GM18858 (cell line): ENCODE results near the gene DYRK1A.
"Not testable (repeated sequence)": the region's sequence is repeated elsewhere in the genome, so short reads cannot be mapped to it uniquely, and the experiment has no call there.

Experiments used
- ATAC-seq: cut with Tn5 transposase; IDR thresholded peaks from one replicate; pipeline ENCODE4 v1.9.1; 2021; ENCODE audit not compliant: unreplicated experiment

Gene DYRK1A

GRCh38 chr21:37546949-37547614, 180.5 kb downstream of the DYRK1A start:
- no peak for ATAC-seq

GRCh38 chr21:37547615-37548200, 181.1 kb downstream of the DYRK1A start:
- no peak for ATAC-seq

GRCh38 chr21:37548521-37548981, 182.0 kb downstream of the DYRK1A start:
- ATAC-seq: no peak

GRCh38 chr21:37549730-37550129, 183.2 kb downstream of the DYRK1A start:
- not testable (repeated sequence) for ATAC-seq

GRCh38 chr21:37550157-37550556, 183.6 kb downstream of the DYRK1A start:
- ATAC-seq: no peak

- ATAC-seq: no peak
Observed at GRCh38 chr21:37550618-37551330, 184.2 kb downstream of the DYRK1A start.

GRCh38 chr21:37551331-37551992, 184.9 kb downstream of the DYRK1A start:
- no peak for ATAC-seq

- no peak for ATAC-seq
Observed at GRCh38 chr21:37551993-37552355, 185.4 kb downstream of the DYRK1A start.

- no peak for ATAC-seq
Observed at GRCh38 chr21:37552496-37553029, 186.0 kb downstream of the DYRK1A start.

- no peak for ATAC-seq
Observed at GRCh38 chr21:37553078-37553481, 186.5 kb downstream of the DYRK1A start.

GRCh38 chr21:37554661-37555379, 188.2 kb downstream of the DYRK1A start:
- ATAC-seq: no peak

GRCh38 chr21:37555672-37556261, 189.2 kb downstream of the DYRK1A start:
- ATAC-seq: no peak

- ATAC-seq: peak; percentile 97
Observed at GRCh38 chr21:37557261-37557950, 190.8 kb downstream of the DYRK1A start.

GRCh38 chr21:37558676-37559211, 192.2 kb downstream of the DYRK1A start:
- ATAC-seq: no peak

- ATAC-seq: no peak
Observed at GRCh38 chr21:37560385-37560784, 193.8 kb downstream of the DYRK1A start.

- ATAC-seq: no peak
Observed at GRCh38 chr21:37561506-37561905, 194.9 kb downstream of the DYRK1A start.

GRCh38 chr21:37561941-37562919, 195.7 kb downstream of the DYRK1A start:
- ATAC-seq: no peak

- ATAC-seq: peak; percentile 5
Observed at GRCh38 chr21:37562920-37563640, 196.5 kb downstream of the DYRK1A start.
